ENCODE data around the gene AUTS2.

The AUTS2 gene

DNA sequence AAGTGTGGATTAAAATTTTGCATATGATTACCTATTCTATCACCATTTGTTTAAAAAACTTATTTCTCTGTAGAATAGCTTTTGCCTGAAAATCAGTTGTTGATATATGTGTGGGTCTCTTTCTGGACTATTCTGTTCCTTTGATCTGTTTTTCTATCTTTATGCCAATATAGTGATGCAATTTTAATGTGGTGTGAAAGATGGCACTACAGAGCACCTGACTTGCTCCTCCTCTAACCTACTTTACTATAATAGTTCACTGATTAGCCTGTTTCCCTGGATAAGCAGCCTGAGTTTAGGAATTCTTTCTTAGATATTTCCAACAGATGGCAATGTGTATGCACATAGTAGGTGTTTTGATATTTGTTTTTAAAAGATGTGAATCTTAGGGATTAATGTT, 294.5 kb downstream of the AUTS2 start:
- DNase-seq (ENCODE audit: extremely low read depth, low read depth) = no peak
- no peak overlapping the region for H3K4me3 ChIP-seq (replicated peaks; ENCODE audit: low read depth, low read length)
- TF ChIP-seq CTCF (IDR thresholded peaks at IDR 0.05; ENCODE audit: low read depth, low read length, missing control alignments) = no peak

DNA sequence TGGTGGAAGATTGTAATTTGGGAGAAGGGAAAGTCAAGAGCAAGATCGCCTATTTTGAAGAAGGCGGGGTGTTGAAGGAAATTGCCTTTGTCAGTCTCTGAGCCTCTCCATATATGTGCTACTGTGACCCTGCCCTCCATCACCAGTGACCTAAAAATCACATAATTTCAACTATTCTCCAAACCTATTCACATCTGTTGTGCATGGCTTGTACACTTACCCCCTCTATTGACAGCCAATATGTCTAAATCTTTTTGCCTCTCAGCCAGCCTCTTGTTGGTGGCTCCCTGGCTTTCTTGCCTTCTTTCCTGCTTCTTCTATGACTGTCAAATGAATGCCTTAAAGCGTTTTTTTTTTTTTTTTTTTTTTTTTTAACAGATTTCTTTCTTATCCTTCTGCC, 295.6 kb downstream of the AUTS2 start:
- no peak for TF ChIP-seq CTCF (IDR thresholded peaks at IDR 0.05; ENCODE audit: low read depth, low read length, missing control alignments)
- H3K4me3 ChIP-seq (replicated peaks; ENCODE audit: low read depth, low read length) = no peak overlapping the region
- DNase-seq (ENCODE audit: extremely low read depth, low read depth) = no peak

GRCh38 chr7:69895446-69895845, 297.2 kb downstream of the AUTS2 start:
- TF ChIP-seq CTCF (IDR thresholded peaks at IDR 0.05; ENCODE audit: low read depth, low read length, missing control alignments) = no peak
- H3K4me3 ChIP-seq (replicated peaks; ENCODE audit: low read depth, low read length) = no peak overlapping the region

DNA sequence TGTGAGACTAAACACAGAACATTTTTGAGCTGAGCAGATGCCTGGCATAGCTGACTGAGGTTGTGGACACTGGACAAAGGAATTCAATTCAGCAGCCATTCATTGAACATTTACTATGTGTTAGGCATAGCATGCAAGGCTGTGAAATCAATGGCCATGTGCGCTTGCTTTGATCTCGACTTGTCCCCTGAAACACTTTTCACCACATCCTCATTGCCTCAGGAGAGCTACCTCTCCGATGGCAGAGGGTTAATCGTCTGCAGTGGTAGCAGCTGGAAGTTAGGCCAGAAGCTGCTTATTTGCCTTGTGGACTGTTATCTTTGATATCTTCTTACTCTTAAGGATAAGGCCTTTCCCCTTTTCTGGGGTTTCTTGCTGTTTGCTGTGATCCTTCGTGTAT, 297.8 kb downstream of the AUTS2 start:
- no peak overlapping the region for H3K4me3 ChIP-seq (replicated peaks; ENCODE audit: low read depth, low read length)
- no peak for TF ChIP-seq CTCF (IDR thresholded peaks at IDR 0.05; ENCODE audit: low read depth, low read length, missing control alignments)
- DNase-seq (ENCODE audit: extremely low read depth, low read depth) = no peak

More at GRCh38 chr7:69895446-69895845, 297.2 kb downstream of the AUTS2 start:
- no peak for DNase-seq (ENCODE audit: extremely low read depth, low read depth)

DNA sequence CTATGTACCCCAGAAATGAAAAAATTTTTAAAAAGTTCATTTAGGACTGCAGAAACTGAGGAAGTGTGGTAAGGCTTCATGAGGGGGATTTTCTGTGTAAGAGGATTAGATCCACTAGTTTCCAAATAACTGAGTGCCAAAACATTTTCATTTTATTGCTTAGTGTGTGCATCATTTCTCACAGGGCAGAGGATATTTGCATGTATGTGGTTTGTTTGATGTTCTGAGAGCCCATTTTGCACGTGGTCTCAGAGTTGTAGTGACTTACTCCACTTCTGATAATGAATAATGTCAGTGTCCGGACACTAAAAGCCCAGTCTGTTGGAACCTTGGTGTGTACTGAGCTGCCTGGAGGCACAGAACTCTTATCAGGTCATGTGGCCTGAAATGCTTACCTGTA, 299.9 kb downstream of the AUTS2 start:
- no peak for DNase-seq (ENCODE audit: extremely low read depth, low read depth)
- H3K4me3 ChIP-seq (replicated peaks; ENCODE audit: low read depth, low read length) = no peak overlapping the region
- no peak for TF ChIP-seq CTCF (IDR thresholded peaks at IDR 0.05; ENCODE audit: low read depth, low read length, missing control alignments)

- DNase-seq (ENCODE audit: extremely low read depth, low read depth) = no peak
- TF ChIP-seq CTCF (IDR thresholded peaks at IDR 0.05; ENCODE audit: low read depth, low read length, missing control alignments) = no peak
- no peak overlapping the region for H3K4me3 ChIP-seq (replicated peaks; ENCODE audit: low read depth, low read length)
These were observed 305.1 kb downstream of the AUTS2 start for GRCh38 chr7:69903410-69903809.

- TF ChIP-seq CTCF (IDR thresholded peaks at IDR 0.05; ENCODE audit: low read depth, low read length, missing control alignments) = no peak
- no peak overlapping the region for H3K4me3 ChIP-seq (replicated peaks; ENCODE audit: low read depth, low read length)
- DNase-seq (ENCODE audit: extremely low read depth, low read depth) = no peak
These were observed 308.2 kb downstream of the AUTS2 start for GRCh38 chr7:69906283-69906995.

Measured in HFF-Myc (cell line).